Measurements from ENCODE around the gene TCF7.

TCF7 gene

GRCh38 chr5:134090522-134090921 is 24.0 kb upstream of the TCF7 start:
- no peak for TF ChIP-seq CTCF (IDR thresholded peaks at IDR 0.05; ENCODE audit: insufficient read depth, low read length, poor library complexity, severe bottlenecking)
- Histone ChIP-seq H3K79me2 (ENCODE audit: insufficient read depth, low read length) (no peaks in the 10 kb centered on the region), H3K4me2 (ENCODE audit: low read depth, low read length, poor library complexity, severe bottlenecking) (no peak overlapping the region), H3K4me3 (ENCODE audit: insufficient read depth, low read length, poor library complexity, severe bottlenecking) (no peak overlapping the region), H2AFZ (ENCODE audit: low read depth, low read length, severe bottlenecking) (no peak overlapping the region), H3K36me3 (ENCODE audit: low read length) (no peaks in the 10 kb centered on the region), H4K20me1 (ENCODE audit: low read depth, low read length) (no peaks in the 10 kb centered on the region), H3K9ac (ENCODE audit: low read length) (no peak overlapping the region), H3K27ac (ENCODE audit: low read depth, low read length) (no peak overlapping the region), H3F3A (ENCODE audit: insufficient read depth) (no peaks in the 10 kb centered on the region), H3K27me3 (ENCODE audit: low read length) (no peaks in the 10 kb centered on the region), H3K9me2 (replicated peaks; ENCODE audit: insufficient read depth, low read length) (no peaks in the 10 kb centered on the region), H3K9me3 (ENCODE audit: insufficient read depth, low read length) (no peaks in the 10 kb centered on the region)

- H3K36me3 ChIP-seq (ENCODE audit: low read length) = no peaks in the 10 kb centered on the region
- no peaks in the 10 kb centered on the region for H3K79me2 ChIP-seq (ENCODE audit: insufficient read depth, low read length)
- no peak overlapping the region for H3K4me2 ChIP-seq (ENCODE audit: low read depth, low read length, poor library complexity, severe bottlenecking)
- no peaks in the 10 kb centered on the region for H3F3A ChIP-seq (ENCODE audit: insufficient read depth)
- H3K9me2 ChIP-seq (replicated peaks; ENCODE audit: insufficient read depth, low read length) = no peaks in the 10 kb centered on the region
- H3K9me3 ChIP-seq (ENCODE audit: insufficient read depth, low read length) = no peaks in the 10 kb centered on the region
- no peak overlapping the region for H3K27ac ChIP-seq (ENCODE audit: low read depth, low read length)
- no peak overlapping the region for H2AFZ ChIP-seq (ENCODE audit: low read depth, low read length, severe bottlenecking)
- no peak overlapping the region for H3K4me3 ChIP-seq (ENCODE audit: insufficient read depth, low read length, poor library complexity, severe bottlenecking)
- TF ChIP-seq CTCF (IDR thresholded peaks at IDR 0.05; ENCODE audit: insufficient read depth, low read length, poor library complexity, severe bottlenecking) (no peak), EZH2phosphoT487 (conservative IDR thresholded peaks at IDR 0.05; ENCODE audit: low read length) (no peak)
- H3K27me3 ChIP-seq (ENCODE audit: low read length) = no peaks in the 10 kb centered on the region
- no peak overlapping the region for H3K9ac ChIP-seq (ENCODE audit: low read length)
- no peaks in the 10 kb centered on the region for H4K20me1 ChIP-seq (ENCODE audit: low read depth, low read length)
Observed at GRCh38 chr5:134091626-134092121, 22.8 kb upstream of the TCF7 start.

GRCh38 chr5:134092875-134093274 is 21.6 kb upstream of the TCF7 start:
- H3K4me2 ChIP-seq (ENCODE audit: low read depth, low read length, poor library complexity, severe bottlenecking) = no peak overlapping the region
- H3K9me3 ChIP-seq (ENCODE audit: insufficient read depth, low read length) = no peaks in the 10 kb centered on the region
- no peaks in the 10 kb centered on the region for H4K20me1 ChIP-seq (ENCODE audit: low read depth, low read length)
- H3K4me3 ChIP-seq (ENCODE audit: insufficient read depth, low read length, poor library complexity, severe bottlenecking) = no peak overlapping the region
- H3K27ac ChIP-seq (ENCODE audit: low read depth, low read length) = no peak overlapping the region
- H3K9me2 ChIP-seq (replicated peaks; ENCODE audit: insufficient read depth, low read length) = no peaks in the 10 kb centered on the region
- no peaks in the 10 kb centered on the region for H3F3A ChIP-seq (ENCODE audit: insufficient read depth)
- H2AFZ ChIP-seq (ENCODE audit: low read depth, low read length, severe bottlenecking) = no peak overlapping the region
- no peaks in the 10 kb centered on the region for H3K27me3 ChIP-seq (ENCODE audit: low read length)
- no peak overlapping the region for H3K9ac ChIP-seq (ENCODE audit: low read length)
- H3K36me3 ChIP-seq (ENCODE audit: low read length) = no peaks in the 10 kb centered on the region
- no peaks in the 10 kb centered on the region for H3K79me2 ChIP-seq (ENCODE audit: insufficient read depth, low read length)
- TF ChIP-seq EZH2phosphoT487 (conservative IDR thresholded peaks at IDR 0.05; ENCODE audit: low read length) (no peak), CTCF (IDR thresholded peaks at IDR 0.05; ENCODE audit: insufficient read depth, low read length, poor library complexity, severe bottlenecking) (no peak)

Data from SU-DHL-6 (cell line).